C4-2B (cell line): ENCODE measurements around the gene LAPTM5.

ENCODE experiments used
- CTCF ChIP-seq: fragments of 450-650 bp; conservative IDR thresholded peaks from 2 replicates; pipeline ENCODE4 v1.5.1; 2017; ENCODE audit warnings: mild to moderate bottlenecking
- ZFX ChIP-seq: fragments of 450-650 bp; IDR thresholded peaks from 2 replicates; pipeline ENCODE4 v1.6.1; 2017

DNA sequence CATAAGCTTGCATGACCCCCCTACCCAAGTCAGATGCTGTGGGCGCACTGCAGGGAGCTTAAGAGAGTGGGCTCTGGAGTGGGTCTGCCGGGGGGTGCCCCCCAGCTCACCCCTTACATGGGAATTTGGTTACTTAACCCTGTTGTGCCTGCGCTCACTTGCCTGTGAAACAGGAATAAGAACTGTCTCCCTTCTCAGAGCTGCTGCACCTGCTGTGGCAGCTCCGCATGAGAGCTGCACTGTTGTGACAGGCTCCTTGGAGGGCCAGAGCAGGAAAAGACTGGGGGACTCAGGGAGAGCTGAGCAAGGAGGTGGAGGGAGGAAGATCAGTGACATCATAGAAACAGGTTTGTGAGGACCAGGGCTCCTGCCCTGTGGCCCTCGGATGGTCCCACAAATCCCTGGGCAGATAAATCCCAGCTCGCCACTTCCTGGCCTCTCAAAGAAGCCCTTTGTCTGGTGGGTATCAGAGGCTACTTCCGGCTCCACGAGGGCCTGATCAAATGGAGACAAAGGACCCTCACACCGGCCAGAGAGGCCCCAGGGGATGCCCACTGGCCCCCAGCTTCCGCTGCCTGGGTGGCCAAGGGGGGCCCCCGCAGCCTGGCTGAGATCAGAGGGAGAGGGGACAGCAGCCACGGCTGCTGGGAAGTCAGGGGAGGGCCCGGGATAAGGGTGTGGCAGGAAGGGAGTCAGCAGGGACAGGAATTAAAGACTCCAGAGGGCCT lies 28.9 kb upstream of the LAPTM5 start:
- no peak for TF ChIP-seq CTCF
- no peak for TF ChIP-seq ZFX
